ENCODE results near the gene MAP7.

- TF ChIP-seq CTCF (IDR thresholded peaks at IDR 0.05) (no peak), POLR2A (IDR thresholded peaks at IDR 0.05) (no peak), POLR2AphosphoS5 (IDR thresholded peaks at IDR 0.05) (no peak)
These were observed 15.0 kb downstream of the MAP7 start for GRCh38 chr6:136535017-136535765.
